HL-60 (cell line): ENCODE data around the gene C4BPA.

ENCODE experiments used
- DNase-seq, 2 experiments: peaks; one replicate each; pipeline ENCODE4 v3.0.0-alpha.2; 2010 to 2020; ENCODE audit warnings: low read depth in 1 of 2, low spot score in 1 of 2
- H3K27ac ChIP-seq: fragments of 250-450 bp; sonication (Bioruptor Pico); replicated peaks from 2 replicates; pipeline ENCODE4 v1.5.1; 2020; ENCODE audit warnings: mild to moderate bottlenecking, moderate library complexity
- H3K27me3 ChIP-seq: fragments of 250-450 bp; sonication (Bioruptor Pico); 2 replicates; pipeline ENCODE4 v1.5.1; 2021; ENCODE audit warnings: mild to moderate bottlenecking, moderate library complexity; ENCODE audit not compliant: insufficient read depth, poor library complexity, severe bottlenecking
- H3K4me3 ChIP-seq: replicated peaks from 2 replicates; pipeline ENCODE4 v1.5.1; 2011; ENCODE audit warnings: mild to moderate bottlenecking, control low read depth, low read length; ENCODE audit not compliant: insufficient read depth
- GABPA ChIP-seq: IDR thresholded peaks from 2 replicates; pipeline ENCODE4 v1.6.1; 2012; ENCODE audit warnings: low read depth
- POLR2AphosphoS5 ChIP-seq: IDR thresholded peaks from 2 replicates; pipeline ENCODE4 v1.6.1; 2012; ENCODE audit warnings: low read depth
- REST ChIP-seq: IDR thresholded peaks from 2 replicates; pipeline ENCODE4 v1.6.1; 2012; ENCODE audit warnings: low read depth; ENCODE audit not compliant: insufficient replicate concordance
- SPI1 ChIP-seq: IDR thresholded peaks from 2 replicates; pipeline ENCODE4 v1.6.1; 2012; ENCODE audit warnings: low read depth, mild to moderate bottlenecking, borderline replicate concordance
- TF ChIP-seq, protein P1 (sequence below): IDR thresholded peaks from one replicate; pipeline ENCODE4 v1.5.1; 2011; ENCODE audit warnings: low read length, control low read depth, inconsistent platforms; ENCODE audit not compliant: insufficient read depth

The C4BPA gene

GRCh38 chr1:207079706-207080241, 24.3 kb upstream of the C4BPA start:
- H3K27me3 ChIP-seq = no peaks in the 10 kb centered on the region
- no peak for DNase-seq
- no peak overlapping the region for H3K4me3 ChIP-seq
- TF ChIP-seq SPI1 (no peak), POLR2AphosphoS5 (no peak), GABPA (no peak), REST (no peak)
- TF ChIP-seq, protein P1, sequence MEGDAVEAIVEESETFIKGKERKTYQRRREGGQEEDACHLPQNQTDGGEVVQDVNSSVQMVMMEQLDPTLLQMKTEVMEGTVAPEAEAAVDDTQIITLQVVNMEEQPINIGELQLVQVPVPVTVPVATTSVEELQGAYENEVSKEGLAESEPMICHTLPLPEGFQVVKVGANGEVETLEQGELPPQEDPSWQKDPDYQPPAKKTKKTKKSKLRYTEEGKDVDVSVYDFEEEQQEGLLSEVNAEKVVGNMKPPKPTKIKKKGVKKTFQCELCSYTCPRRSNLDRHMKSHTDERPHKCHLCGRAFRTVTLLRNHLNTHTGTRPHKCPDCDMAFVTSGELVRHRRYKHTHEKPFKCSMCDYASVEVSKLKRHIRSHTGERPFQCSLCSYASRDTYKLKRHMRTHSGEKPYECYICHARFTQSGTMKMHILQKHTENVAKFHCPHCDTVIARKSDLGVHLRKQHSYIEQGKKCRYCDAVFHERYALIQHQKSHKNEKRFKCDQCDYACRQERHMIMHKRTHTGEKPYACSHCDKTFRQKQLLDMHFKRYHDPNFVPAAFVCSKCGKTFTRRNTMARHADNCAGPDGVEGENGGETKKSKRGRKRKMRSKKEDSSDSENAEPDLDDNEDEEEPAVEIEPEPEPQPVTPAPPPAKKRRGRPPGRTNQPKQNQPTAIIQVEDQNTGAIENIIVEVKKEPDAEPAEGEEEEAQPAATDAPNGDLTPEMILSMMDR = no peak
- no peak overlapping the region for H3K27ac ChIP-seq

DNA sequence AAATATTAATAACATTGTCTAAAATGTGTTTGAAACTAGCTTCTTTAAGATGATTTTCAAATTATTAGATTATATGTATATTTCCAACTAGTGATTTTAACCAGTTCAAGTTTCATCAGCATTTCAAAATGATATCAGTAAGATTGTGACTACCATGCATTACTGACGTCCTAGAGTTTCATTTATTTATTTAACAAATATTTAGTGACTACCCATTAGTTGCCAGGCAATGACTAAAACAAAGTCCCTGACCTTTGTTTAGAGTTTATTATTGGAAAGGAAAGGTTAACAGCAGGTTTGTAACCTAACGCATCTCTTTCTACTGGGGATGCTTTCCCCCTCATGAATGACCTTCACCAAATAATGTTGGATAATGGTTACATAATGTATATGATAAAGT, 22.9 kb upstream of the C4BPA start:
- Histone ChIP-seq H3K27me3 (no peaks in the 10 kb centered on the region), H3K27ac (no peak overlapping the region), H3K4me3 (no peak overlapping the region)
- DNase-seq = no peak
- no peak for TF ChIP-seq SPI1
- no peak for TF ChIP-seq GABPA

DNA sequence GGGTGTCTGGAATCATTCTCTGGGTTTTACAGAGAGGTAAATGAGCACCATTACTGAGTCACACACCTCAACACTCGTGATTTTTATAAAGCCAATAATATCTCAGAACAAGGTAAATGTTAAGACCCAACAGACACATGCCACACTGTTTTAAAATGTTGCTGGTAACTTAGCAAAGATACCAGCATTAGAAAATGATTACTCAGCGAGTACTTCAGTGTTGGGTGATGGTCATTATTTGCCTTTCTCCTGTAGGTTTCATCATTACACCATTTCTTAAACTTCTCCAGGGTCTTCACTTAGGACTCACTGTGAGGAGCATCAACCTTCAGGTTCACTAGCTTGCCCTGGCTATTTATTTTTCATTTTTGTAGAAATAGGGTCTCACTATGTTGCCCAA, 22.2 kb upstream of the C4BPA start:
- Histone ChIP-seq H3K4me3 (no peak overlapping the region), H3K27ac (no peak overlapping the region), H3K27me3 (no peaks in the 10 kb centered on the region)
- no peak for TF ChIP-seq REST
- no peak for TF ChIP-seq SPI1
- no peak for TF ChIP-seq POLR2AphosphoS5
- TF ChIP-seq GABPA = no peak
- TF ChIP-seq, protein P1 = no peak
- DNase-seq = no peak

DNA sequence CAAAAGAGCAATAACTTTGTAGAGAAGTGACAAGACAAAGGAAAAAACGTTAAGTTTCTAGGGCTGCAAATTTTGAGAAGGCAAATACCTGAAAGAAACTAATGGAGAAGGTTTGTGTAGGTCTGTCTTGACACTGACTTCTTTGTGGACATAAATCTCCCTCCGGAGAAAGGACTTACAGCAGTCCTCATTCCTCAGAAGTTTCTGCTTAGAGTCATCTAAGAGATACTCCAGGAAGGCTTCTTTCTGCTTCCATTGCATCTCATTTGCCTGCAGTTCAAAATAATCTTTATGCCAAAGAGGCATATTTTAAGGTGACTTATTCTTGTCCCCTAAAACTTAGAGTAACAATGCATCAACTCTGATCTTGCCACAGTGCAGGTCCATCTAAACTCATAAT, 19.8 kb upstream of the C4BPA start:
- no peak overlapping the region for H3K4me3 ChIP-seq
- no peak for TF ChIP-seq GABPA
- TF ChIP-seq REST = no peak
- TF ChIP-seq, protein P1 = no peak
- no peak for TF ChIP-seq POLR2AphosphoS5
- TF ChIP-seq SPI1 = no peak

More for the DNA sequence above, 19.8 kb upstream of the C4BPA start:
- DNase-seq = no peak
- Histone ChIP-seq H3K27ac (no peak overlapping the region), H3K27me3 (no peaks in the 10 kb centered on the region)
